GM10248 (cell line): ENCODE measurements around the gene NCOA3.

Source experiments
- CTCF ChIA-PET: fragments of 300-600 bp; sonication (Branson Sonifier 250); formaldehyde crosslinking; extraction: SDS; loops from one replicate; lab custom pipeline; 2021; ENCODE audit warnings: antibody characterized with exemption; lab: Yijun Ruan, JAX
- POLR2A ChIA-PET: fragments of 350-650 bp; sonication (Branson Sonifier 250); formaldehyde crosslinking; extraction: SDS; loops from one replicate; lab custom pipeline; 2020; ENCODE audit warnings: antibody characterized with exemption; lab: Yijun Ruan, JAX
- DNase-seq: peaks from one replicate; pipeline ENCODE4 v3.0.0; 2012; ENCODE audit errors: extremely low spot score
- CTCF ChIP-seq: IDR thresholded peaks from 2 replicates; pipeline ENCODE4 v1.5.1; 2012; ENCODE audit warnings: mild to moderate bottlenecking, low read depth; ENCODE audit errors: extremely low read depth, missing control alignments, control extremely low read depth

NCOA3 gene

GRCh38 chr20:47701612-47702011 lies 199.9 kb downstream of the NCOA3 start:
- ChIA-PET CTCF (interaction anchor here (0.8 kb wide), 1 partner anchor 23 kb away, joined by 3 read pairs; no protein-coding TSS in a partner anchor), POLR2A (interaction anchor here (0.6 kb wide), 1 partner anchor 270 kb away, joined by 3 read pairs; no protein-coding TSS in a partner anchor)
- TF ChIP-seq CTCF: no peak
- no peak for DNase-seq

- TF ChIP-seq CTCF: no peak
- ChIA-PET POLR2A (no interaction called here), CTCF (no interaction called here)
- DNase-seq: no peak
Measured at GRCh38 chr20:47703748-47704147, 202.1 kb downstream of the NCOA3 start.

- CTCF ChIA-PET: interaction anchor here (0.8 to 1.3 kb wide), 4 partner anchors 20 to 915 kb away, joined by 3 to 5 read pairs (median 4); no protein-coding TSS in a partner anchor
- POLR2A ChIA-PET: no interaction called here
- TF ChIP-seq CTCF: no peak
- DNase-seq: no peak
Measured at GRCh38 chr20:47704746-47705496, 203.2 kb downstream of the NCOA3 start.

GRCh38 chr20:47705497-47705856 lies 203.8 kb downstream of the NCOA3 start:
- ChIA-PET POLR2A (no interaction called here), CTCF (interaction anchor here (0.8 to 1.3 kb wide), 4 partner anchors 19 to 915 kb away, joined by 3 to 5 read pairs (median 4); no protein-coding TSS in a partner anchor)
- DNase-seq: no peak
- TF ChIP-seq CTCF: no peak

- no peak for TF ChIP-seq CTCF
- DNase-seq: no peak
- POLR2A ChIA-PET: no interaction called here
- CTCF ChIA-PET: no interaction called here
Measured at GRCh38 chr20:47706345-47706744, 204.7 kb downstream of the NCOA3 start.
